ENCODE results near the gene WASL. TPM values are rescaled to one million over a fixed set of nuclear protein-coding genes. Genes with fewer than 3 reads are reported as not detected.

Gene WASL
- total RNA-seq, 2 donors from 2014 or later = 38.1 to 58.1 TPM

DNA sequence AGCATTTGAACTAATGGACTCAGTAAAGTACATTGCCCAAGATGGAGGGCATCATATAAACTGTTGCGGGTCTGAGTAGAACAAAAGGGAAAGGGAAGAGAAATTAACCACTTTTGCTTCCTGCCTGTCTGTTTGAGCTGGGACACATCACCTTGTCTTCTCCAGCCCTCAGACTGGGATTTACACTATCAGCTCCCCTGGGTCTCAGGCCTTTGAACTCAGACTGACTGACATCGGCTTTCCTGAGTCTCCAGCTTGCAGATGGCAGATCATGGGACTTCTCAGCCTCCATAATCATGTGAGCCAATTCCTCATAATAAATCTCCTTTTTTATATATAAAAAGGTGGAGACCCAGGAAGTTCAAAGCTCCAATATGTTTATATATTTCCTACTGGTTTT lies 23.0 kb upstream of the WASL start:
- intact Hi-C loops (cut with DNase I) = no loop called here
- DNase-seq (ENCODE audit: low spot score) = no peak

DNA sequence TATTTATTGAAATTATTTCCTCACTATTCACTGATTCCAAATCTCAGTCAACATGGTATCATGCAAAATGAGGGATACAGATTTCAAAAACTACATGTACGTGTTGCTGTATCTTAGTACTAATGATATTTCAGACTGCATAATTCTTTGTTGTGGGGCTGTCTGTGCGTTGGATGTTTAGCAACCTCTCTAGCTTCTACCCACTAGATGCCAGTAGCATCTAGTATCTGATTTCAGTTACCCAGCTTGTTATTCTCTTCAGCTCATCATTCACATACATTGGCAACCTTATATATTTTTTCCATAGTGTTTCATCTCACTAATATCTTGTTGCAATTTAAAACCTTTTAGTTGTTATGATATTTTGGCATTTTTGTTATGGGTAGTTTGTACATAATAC lies 22.5 kb upstream of the WASL start:
- DNase-seq (ENCODE audit: low spot score) = no peak
- intact Hi-C loops (cut with DNase I) = no loop called here

DNA sequence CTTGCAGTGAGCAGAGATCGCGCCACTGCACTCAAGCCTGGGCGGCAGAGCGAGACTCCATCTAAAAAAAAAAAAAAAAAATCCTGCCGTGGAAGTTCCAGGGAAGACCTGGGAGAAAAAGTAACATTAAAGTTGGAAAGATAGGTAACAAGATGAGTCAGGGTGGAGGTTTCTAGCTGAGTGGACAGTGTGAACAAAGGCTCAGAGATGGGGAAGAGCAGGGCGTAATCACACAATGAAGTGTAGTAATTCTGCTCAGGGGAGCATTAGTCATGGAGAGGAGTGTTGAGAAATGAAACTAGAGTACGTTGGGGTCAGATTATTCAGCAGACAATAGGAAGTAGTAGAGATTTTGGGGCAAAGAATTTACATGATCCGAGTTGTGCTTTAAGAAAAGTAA lies 21.6 kb upstream of the WASL start:
- no peak for DNase-seq (ENCODE audit: low spot score)
- intact Hi-C loops (cut with DNase I) = no loop called here

DNA sequence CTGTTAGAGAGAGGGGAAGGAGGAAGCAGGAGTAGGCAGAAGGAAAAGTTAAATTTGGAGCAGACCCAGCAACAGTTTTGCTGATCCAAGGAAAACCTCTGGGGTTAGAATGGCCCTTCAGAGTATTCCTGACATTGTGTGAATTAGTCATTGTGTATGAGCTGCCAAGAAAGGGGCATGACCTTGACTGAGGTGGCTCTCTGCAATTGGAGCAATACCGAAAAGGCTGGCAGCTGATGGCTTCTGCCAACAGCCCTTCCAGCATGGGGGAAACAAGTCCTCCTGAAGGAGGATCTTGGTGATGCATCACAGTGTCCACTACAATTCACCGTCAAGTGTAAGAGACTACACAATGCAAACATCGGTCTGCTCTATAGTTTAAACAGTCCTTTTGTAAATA lies 20.6 kb upstream of the WASL start:
- intact Hi-C loops (cut with DNase I) = no loop called here
- DNase-seq (ENCODE audit: low spot score) = no peak

DNA sequence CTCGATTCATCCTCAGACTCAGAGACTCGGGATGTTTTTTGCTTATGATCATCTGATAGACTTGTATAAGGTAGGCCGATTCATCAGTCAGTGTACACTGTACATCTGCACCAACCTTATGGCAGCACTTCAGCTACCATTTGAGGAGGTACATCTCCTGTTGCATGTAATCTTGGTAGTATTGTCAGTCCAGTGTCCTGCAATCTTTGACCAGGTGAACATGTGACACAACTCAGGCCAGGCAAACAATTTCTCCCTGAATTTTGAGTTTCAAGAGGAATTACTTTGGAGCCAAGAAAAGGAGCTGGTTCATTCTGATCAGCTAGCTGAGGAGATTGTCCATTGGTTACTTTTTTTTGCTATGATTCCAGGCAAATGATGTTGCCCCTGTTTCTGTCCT lies 19.7 kb upstream of the WASL start:
- intact Hi-C loops (cut with DNase I) = no loop called here
- no peak for DNase-seq (ENCODE audit: low spot score)

DNA sequence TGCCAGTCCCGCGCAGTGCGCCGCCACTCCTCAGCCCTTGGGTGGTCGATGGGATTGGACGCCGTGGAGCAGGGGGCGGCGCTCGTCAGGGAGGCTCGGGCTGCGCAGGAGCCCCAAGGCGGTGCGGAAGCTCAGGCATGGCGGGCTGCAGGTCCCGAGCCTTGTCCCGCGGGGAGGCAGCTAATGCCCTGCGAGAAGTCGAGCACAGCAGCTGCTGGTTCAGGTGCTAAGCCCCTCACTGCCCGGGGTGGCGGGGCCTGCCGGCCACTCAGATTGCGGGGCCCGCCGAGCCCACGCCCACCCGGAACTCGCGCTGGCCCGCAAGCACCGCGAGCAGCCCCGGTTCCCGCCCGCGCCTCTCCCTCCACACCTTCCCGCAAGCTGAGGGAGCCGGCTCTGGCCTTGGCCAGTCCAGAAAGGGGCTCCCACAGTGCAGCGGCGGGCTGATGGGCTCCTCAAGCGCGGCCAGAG lies 14.4 kb upstream of the WASL start:
- no peak for DNase-seq (ENCODE audit: low spot score)
- intact Hi-C loops (cut with DNase I) = no loop called here

DNA sequence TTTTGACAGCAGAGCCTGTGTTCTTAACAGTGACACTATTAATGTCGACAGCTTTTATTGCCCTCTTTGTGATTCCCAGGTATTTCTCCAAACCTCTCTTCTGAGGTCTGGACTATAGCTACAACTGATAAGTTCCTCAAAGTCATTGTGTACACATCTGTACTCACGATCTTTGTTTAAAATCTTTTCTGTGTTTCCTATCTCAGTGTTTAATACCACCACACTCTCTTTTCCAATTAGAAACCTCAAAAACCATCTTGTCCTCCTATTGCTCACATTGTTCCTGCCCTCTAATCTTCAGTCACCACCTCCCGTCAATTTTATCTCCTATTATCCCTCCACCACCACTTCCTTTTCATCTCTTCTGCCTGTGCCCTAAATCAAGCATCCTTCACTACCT lies 12.9 kb upstream of the WASL start:
- no peak for DNase-seq (ENCODE audit: low spot score)
- intact Hi-C loops (cut with DNase I) = no loop called here

DNA sequence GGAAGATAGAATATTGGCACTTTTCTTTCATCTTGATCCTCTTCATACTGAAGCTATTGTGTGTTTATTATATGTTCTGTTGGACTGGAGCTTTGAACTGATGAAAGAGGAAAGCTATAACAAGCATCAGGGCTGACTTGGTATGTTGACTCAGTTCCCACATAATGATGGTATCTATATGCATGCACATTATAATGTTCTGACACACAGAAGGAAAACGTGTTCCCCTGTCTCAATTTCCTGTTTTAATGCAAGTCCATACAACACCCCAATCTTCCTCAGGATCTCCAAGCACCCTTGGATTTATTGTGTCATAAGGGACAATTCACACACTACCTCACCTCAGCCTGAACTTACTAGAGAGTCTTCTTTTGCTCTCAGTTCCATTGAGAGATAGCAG lies 8.3 kb upstream of the WASL start:
- intact Hi-C loops (cut with DNase I) = no loop called here
- DNase-seq (ENCODE audit: low spot score) = no peak

DNA sequence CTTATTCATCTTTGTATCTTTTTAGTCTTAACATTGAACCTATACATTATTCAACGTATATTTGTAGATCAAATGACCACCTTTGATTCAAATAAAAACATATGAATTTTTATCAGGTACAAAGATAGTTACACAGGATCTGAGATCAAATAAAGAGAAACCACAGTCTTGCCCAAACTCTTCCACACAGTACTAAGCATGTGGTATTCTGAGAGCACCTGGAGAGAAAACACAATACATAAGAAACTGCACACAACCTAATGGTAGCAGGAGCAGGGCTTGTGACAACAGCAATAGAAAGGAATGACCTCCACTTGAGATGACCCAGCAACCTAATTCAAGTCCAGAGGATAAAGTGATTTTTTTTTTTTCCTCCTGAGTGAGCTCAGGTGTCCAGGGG lies 6.5 kb upstream of the WASL start:
- no peak for DNase-seq (ENCODE audit: low spot score)
- intact Hi-C loops (cut with DNase I) = no loop called here

DNA sequence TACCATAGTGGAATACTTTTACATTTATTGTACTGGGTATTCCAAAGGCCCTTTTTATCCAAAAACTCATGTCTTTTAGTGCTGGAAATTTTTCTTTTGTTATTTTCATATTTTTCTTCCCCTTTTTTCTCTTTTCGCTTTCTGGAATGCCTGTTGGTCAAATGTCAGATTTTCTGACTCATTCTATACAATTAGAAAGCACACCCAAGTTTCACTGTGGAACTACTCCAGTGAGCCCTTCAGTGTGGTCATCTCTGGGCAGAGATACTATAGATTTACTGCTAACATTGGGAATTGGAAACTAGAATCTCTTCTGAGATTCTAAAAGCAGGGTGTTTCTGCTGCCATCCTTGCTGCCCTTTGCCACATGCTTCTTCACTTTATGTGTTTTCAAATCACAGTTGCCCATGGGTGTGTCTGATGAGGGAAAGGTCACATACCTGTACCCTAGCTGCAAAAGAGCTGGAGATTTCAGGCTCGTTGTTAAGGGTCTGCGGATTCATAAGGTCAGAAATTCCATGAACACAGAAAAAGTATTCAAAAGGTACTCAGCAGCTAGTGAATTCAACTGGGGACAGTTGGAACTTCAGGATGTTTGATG lies 5.6 kb upstream of the WASL start:
- intact Hi-C loops (cut with DNase I) = no loop called here
- DNase-seq (ENCODE audit: low spot score) = no peak

DNA sequence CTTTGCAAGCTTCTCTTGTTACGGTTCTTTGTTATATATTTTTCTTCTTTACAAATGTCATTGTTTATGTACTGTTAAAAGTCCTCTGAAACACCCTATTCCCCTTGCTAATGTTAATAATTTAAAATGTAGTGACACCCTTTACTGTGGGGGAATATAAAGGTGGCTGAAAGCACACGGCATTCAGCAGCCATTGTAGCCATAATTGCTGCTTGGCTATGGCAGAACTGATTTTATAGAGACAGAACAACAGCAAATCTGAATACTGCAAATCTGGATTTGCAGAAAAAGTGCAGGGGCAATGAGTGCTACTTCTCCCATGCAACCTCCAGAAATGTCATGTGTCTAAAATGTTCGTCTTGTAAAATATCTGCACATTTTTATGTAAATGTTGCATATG lies 3.7 kb upstream of the WASL start:
- DNase-seq (ENCODE audit: low spot score) = no peak
- intact Hi-C loops (cut with DNase I) = no loop called here

DNA sequence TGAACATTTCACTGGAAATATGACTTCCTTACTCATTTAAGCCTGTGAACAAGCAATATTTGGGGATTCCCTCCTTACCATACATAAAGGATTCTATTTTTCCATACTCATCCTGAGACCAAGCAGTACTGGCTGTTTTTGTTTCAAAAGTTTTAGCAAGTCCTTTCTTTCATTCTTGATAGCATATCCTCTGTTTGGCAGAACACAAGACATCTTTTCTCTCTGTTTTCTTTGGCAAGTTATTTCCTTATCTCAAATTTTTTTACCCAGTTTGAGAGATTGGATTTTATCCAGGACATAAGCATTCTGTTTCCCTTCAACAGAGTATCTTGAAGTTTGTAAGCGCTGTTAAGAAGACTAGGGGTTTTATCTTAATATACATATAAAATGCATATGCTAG lies 3.0 kb upstream of the WASL start:
- DNase-seq (ENCODE audit: low spot score) = no peak
- intact Hi-C loops (cut with DNase I) = no loop called here

DNA sequence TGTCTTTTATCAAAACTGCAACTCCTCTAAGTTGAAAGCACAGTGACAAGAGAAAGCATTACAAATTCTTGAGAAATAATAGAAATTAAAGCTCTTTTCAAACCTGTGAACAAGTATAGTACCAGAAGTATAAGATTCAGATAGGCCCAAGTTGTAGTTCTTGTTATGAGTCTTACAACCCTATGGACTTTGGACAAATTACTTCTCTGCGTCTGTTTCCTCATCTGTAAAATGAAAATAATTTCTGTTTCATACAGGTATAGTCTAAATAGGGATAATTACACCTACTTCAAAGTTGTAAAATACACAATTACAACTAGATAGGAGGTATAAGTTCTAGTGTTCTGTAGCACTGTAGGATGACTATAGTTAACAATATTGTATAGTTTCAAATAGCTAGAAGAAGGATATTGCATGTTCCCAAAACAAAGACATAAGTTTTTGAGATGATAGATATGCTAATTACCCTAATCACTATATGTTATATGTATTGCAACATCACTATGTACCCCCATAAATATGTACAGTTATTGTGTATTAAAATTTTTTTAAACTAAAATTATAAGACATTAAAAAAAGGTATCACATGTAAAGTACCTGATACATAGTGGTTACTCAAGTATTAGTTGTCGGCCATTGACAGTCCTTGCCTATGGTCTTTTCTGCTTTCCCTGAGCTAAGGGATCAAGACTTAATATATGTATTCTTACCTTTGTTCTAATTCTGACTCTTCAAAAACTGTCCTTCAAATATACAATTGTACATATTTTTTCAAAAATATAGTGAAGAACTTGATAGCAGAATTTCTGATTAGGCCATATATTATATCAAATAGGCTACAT lies 1.8 kb upstream of the WASL start:
- DNase-seq (ENCODE audit: low spot score) = no peak
- intact Hi-C loops (cut with DNase I) = no loop called here

DNA sequence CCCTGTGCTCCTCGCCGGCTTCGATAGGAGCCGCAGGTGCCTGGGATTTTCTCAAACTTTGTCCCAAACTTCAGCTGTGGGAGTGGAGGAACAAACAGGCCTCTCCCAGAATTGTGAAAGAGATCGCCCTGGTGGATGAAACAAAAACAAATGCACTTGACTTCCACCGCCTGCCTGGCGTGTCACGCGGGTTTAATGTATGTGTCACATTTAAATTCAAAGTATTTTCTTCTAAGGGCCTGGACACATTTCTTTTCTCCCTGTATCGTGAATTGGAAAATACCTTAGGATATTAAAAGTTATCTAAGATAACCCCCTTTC lies 694 bp upstream of the WASL start:
- intact Hi-C loops (cut with DNase I) = no loop called here
- DNase-seq (ENCODE audit: low spot score) = no peak

DNA sequence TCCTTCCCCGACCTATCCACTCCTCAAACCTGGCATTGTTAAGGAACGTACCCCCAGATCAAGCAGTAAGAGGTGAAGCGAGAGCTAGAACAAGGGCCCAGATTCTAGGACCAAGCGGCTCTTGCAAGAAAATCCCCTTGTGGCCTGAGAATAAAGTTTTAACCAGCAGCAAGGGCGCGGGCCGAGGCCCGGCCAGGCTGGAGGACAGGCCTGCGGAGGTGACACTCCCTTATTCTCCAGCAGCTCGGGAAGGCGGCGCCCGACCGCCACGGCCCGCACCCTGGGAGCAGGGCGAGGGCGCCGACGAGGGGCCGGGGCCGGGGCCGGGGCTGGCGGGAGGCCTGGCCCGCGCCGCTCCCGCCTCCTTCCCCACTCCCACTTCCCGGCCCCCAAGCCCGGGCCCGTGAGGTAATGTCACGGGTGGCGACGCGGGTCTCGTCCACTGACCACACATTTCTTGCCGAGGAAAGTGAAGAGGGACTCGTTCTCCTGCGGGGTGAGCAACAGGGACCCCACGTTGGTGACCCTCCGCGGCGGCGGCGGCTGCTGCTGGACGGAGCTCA lies 551 bp downstream of the WASL start:
- intact Hi-C loops (cut with DNase I) = no loop called here
- DNase-seq (ENCODE audit: low spot score) = peak; percentile 83

DNA sequence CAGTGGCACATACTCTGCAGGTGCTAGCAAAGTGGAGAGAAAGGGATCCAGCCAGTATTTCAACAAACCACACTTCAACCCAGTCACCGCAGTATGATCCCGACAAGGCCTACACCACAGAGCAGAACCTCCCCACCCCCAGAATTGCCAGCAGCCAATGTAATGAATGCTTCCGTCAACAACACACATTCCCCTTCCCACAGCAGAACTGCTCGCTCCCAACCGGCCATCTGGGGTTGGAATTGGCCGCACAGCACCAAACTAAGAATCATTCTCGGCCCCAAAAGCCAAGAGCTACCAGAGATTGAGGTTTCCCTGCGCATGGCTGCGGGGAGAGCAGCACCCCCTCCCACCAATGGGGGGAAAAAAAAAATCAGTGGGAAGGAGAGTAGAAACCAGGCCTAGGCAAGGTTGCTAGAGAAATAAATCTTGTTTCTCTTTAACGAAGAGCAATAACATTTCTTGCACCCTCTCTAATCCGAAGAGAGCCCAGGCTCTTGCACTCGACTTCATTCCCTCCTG lies 1.1 kb downstream of the WASL start:
- intact Hi-C loops (cut with DNase I) = no loop called here
- DNase-seq (ENCODE audit: low spot score) = no peak

DNA sequence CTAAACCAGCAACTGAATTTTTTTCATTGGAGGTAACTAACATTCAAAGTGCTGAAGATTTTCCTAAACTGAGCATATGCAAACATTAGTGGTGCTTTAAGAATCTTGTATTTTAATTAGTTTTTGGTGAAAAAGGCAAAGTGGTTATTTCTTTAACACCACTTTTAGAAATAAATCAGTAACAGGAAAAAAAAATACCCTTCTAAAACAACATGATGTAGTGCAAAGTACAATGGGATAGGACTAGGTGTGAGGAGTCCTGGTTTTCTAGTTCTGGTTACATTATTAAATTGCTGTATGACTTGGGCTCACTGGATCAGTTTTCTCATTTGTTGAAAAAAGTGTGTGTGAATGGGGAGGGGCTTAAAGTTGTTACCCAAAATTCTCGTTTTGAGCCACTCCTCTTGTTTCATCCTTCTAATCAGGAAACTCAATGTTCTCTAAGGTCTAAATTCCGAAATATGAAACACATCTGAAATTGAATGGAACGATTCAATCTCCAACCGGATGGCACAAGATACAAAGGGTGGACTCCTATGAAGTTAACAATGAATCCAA lies 1.8 kb downstream of the WASL start:
- DNase-seq (ENCODE audit: low spot score) = no peak
- intact Hi-C loops (cut with DNase I) = no loop called here

DNA sequence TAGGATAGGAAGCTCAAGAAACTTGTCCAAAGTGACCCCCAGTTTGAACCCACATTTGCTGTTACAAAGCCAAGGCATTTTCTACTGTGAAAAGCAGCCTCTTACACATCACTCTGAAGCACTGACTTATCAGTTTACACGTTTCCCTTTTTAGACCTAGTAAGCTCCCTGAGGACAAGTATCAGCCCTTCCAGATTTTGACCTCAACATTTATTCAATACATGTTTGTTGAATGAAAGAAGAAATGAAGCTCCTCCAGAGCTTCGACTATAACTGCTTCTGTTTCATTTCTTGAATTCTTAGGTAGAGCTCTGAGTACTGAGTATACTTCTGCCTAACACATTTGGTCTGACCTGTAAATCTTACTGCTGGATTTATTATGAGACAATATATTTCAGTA lies 2.7 kb downstream of the WASL start:
- DNase-seq (ENCODE audit: low spot score) = no peak
- intact Hi-C loops (cut with DNase I) = no loop called here

DNA sequence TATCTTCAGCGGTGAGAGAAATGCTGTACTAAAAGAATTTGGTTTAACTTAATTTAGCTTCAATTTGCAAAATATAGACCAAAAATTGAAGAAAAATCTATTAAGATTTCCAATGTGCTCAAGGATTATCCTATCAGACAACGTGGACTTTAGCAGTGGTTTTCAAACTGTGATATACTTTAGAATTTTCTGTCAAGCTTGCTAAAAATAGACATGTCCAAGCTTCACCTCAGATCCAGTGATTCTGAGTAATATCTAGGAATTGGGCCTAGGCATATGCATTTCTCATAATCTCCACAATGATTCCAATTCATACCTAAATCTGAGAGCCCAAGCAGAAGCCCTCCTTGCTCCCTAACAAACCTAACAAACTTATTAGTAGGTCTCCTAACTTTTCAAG lies 3.4 kb downstream of the WASL start:
- intact Hi-C loops (cut with DNase I) = no loop called here
- DNase-seq (ENCODE audit: low spot score) = no peak

DNA sequence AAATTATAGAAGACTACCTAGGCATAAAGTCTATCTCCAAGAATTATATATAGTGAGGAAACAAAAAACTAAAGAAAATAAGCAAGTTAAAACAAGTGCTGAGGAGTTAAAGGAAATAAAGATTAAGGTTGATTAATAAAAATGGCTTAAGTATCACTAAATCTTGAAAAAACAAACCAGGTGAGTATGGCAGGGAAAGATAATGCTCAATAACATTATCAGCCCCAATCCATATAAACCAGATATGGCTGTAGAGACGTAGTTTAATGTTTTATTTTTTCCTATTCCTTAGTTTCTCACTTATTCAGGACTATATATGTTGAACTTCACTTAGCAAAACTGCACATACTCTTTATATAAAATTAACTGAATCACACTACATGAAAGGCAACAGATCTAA lies 4.4 kb downstream of the WASL start:
- intact Hi-C loops (cut with DNase I) = no loop called here
- DNase-seq (ENCODE audit: low spot score) = no peak

DNA sequence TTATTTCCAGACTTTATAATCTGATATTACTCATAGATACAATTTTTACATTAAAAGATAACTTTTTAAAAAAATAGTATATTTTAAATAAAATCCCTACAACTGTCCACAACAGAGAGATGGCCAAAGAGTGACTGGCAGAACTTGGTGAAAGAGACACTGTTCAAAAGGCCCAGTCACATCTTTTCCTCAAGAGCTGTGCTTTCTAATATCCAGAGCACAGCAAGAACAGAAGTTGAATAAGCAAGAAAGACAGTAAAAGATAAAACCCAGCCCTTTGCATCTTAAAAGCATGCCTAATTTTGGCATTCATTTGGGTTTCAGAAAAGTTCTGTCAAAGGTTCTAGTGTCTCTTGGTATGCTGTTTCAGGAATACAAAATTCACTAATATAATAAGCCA lies 6.9 kb downstream of the WASL start:
- DNase-seq (ENCODE audit: low spot score) = no peak
- intact Hi-C loops (cut with DNase I) = no loop called here
